ENCODE results near the gene PSMD5.

Gene PSMD5

DNA sequence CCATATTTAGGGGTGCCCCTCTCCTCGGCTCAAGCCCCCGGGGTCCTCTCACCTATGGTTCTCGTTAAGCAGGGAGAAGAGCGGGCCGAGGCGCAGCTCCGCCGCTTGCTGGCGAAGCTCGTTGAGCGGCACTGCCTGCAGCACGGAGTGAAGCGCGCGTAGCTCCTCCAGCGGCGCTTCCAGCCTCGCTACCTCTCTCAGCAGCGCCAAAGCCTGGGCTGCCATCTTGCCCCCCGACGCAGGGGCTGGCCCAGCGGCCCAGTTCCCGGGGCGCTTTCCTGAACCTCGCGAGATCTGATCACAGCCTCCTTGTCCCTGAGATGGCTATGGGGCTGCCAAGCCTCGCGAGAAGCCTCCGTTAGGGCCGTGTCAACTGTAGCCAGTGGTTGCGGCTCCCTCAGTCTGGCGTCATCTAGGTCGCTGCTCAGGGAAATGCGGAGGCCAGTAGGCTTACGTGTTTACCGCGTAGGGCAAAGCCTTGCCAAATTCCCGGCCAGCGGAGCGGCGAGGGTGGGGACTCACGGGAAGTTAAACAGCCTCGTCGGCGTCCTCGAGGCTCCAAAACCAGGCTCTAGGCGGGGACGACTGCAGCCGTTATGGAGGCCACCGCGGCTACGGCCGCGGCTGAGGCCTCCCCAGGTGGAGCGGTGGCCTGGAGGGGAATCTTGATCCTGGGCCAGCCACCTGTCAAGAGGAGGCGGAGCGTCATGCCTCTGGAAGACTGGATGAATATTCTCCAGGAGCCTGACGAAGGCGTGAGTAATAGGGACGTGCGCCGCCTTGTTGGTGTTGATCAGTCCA is at the start of gene PSMD5:
Gene PSMD5, minus strand, starts transcription at position 238 of the 801 bp plus-strand sequence. Its CDS starts 13 bp downstream, at position 225.
- peak; percentile 100 for DNase-seq

GRCh38 chr9:120891884-120892747 is 49.4 kb upstream of the PSMD5 start:
- no peak for DNase-seq

DNA sequence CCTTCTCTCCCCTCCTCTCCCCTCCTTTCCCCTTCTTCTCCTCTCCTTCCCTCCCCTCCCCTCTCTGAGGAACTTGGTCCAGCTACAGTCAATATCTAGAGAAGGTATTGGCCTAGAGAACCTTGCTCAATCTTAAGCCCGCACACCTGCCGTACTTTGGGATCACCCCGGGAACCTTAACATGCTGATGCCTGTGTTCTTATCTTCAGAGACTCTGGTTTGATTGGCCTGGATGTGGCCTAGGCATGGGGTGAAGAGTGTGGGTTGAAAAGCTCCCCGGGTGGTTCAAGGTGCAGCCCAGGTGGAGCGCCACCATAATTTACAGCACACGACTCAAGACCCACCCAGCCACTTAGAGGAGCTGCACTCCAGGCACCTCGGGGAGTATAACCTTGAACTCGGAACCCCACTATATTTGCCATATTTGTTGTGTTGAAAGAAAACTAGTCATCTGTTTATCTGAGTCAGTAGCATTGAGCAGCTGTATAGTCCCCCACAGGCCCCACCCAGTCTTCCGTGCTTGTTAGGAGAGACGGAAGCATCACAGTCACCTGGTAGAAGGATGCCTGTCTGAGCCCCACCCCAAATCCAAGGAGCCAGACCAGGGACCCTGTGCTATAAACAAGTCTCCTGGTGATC is 48.6 kb upstream of the PSMD5 start:
- DNase-seq, result no peak

DNA sequence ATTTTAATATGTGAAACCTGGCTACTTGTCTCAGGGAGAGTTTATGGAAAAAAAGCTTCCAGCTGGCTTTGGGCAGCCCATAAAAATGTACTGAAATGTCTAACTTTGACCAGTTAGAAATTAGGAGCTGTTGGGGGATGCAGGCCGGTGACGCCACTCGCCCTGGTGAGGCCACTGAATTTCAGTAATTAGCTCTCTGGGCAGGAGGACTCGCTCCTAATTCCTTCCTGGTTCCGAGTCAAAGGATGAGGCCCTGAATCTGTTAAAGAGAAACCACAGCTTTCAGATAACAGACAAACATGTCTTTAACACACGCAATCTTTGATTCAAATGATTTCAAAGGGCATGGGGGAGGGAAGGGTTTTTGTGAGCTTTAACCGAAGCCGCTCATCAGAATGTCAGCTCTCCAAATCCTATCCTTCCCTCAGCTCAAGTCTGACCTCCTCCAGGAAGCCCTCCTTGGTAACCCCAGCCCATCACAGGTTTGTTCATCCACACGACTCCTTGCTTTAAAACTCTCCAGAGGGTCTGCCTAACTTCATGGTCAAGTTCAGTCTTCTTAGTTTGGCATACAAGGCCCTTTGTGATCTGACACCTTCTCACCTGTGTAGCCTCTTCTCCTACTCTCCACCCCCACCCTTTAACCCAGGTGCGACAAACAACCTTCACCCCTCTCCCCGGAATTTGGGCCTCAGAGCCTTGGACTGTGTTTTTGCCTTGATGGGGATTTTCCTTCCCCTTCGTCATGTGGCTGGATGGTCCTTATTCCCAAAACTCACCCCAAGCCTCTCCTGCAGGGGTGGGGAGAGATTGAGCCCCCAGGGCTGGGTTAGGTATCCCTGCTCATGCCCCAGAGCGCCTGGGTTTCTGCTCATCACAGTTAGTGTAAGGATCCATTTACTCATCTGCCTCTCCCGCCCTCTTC is 47.9 kb upstream of the PSMD5 start:
- no peak for DNase-seq

DNA sequence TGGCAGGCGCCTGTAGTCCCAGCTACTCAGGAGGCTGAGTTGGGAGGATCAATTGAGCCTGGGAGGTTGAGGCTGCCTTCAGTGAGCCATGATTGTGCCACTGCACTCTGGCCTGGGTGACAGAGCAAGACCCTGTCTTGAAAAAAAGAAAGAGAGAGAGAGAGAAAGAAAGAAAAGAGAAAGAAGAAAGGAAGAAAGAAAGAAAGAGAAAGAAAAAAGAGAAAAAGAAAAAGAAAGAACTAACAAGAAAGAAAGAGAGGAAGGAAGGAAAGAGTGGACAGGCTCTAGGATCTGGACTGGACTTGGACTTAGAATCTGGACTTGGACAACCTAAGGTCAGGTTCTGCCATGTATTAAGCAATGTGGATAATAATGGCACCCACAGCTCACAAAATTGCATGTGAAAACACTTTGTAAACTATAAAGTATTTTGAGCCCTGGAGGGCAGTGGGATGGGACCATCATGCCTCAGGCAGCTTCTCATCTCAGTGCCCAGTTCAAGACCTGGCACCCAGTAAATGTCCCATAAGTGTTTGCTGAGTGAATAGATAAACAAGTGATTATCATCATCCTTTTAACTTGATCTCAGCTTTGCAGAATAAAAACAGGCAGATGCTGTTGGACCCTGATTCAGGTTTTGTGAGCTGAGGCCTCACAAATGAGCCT is 47.0 kb upstream of the PSMD5 start:
- DNase-seq, result no peak

- DNase-seq, result no peak
These were observed 45.9 kb upstream of the PSMD5 start for GRCh38 chr9:120888626-120889025.

GRCh38 chr9:120886490-120886967 is 43.8 kb upstream of the PSMD5 start:
- DNase-seq, result no peak

- no peak for DNase-seq
These were observed 43.2 kb upstream of the PSMD5 start for GRCh38 chr9:120885958-120886357.

DNA sequence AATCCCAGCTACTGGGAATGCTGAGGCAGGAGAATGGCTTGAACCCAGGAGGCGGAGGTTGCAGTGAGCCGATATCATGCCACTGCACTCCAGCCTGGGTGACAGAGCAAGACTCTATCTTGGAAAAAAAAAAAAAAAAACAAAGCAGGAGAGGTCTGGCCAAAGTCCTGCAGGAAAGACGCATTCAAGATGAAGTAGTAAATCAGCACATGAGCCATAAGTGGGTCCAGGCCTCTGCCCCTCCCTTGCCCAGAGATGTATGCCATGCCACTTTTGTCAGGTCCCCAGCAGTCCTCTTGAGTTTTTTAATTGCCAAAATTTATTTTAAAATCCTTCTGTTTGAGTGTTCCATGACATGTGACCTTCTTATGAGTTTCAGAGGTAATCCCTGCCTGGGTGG is 42.7 kb upstream of the PSMD5 start:
- no peak for DNase-seq

- DNase-seq, result no peak
These were observed 40.9 kb upstream of the PSMD5 start for GRCh38 chr9:120883608-120883996.

GRCh38 chr9:120882935-120883607 is 40.3 kb upstream of the PSMD5 start:
- DNase-seq, result no peak

GRCh38 chr9:120879446-120879845 is 36.7 kb upstream of the PSMD5 start:
- no peak for DNase-seq

GRCh38 chr9:120878188-120879130 is 35.7 kb upstream of the PSMD5 start:
- no peak for DNase-seq

DNA sequence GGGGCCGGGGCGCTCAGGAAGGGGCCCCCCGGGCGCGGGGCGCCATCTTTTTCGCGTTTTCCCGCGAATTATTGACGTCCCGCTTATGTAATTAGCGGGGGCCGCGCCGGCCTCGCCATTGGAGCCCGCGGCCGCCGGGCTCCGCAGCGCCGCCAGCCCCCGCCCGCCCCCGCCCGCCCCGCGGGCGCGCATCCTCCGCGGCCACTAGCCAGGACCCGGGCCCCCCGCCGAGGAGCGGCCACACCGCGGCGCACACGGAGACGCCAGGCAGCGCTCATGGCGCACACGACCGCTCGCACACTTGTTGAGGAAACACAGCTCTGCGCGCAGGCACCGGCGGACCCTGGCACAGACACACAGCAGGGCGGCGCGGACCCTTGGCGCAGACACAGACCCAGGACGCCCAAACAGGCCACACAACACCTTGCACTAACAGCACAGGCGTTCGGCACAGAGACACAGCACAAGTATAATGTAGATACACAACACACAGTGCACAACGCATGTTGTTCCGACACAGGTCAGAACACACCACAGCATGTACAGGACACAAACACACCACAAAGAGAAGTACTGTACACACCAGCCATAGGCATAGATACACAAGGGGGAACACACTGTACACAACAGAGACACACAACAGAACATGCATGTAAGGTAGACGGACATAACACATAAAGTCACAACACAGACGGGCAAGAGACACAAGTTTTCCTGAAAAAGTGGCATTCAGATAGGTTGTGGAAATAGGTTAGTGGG is 34.7 kb upstream of the PSMD5 start:
- peak; percentile 40 for DNase-seq

GRCh38 chr9:120876842-120877240 is 34.1 kb upstream of the PSMD5 start, which contains the start of gene PHF19:
Gene PHF19, minus strand, starts transcription at chr9:120877188. Its CDS starts 2,447 bp downstream, at chr9:120874741.
- no peak for DNase-seq

- peak; percentile 75 for DNase-seq
These were observed 33.5 kb upstream of the PSMD5 start for GRCh38 chr9:120875954-120876841.

- no peak for DNase-seq
These were observed 32.9 kb upstream of the PSMD5 start for GRCh38 chr9:120875643-120875953.

GRCh38 chr9:120875195-120875565 is 32.5 kb upstream of the PSMD5 start:
- no peak for DNase-seq
